ENCODE data around the gene PGBD1. TPM values are rescaled to one million over a fixed set of nuclear protein-coding genes. Genes with fewer than 3 reads are reported as not detected.

Gene PGBD1
- 2.5 and 4.9 TPM in 2 replicates for total RNA-seq

GRCh38 chr6:28281288-28282064 is at the start of gene PGBD1:
Gene PGBD1 (plus strand): TSS chr6:28281572. CDS start chr6:28283814, 2,242 bp downstream.

GRCh38 chr6:28252009-28252975 is 29.1 kb upstream of the PGBD1 start, which contains the start of gene ZKSCAN4:
Gene ZKSCAN4 (minus strand): TSS chr6:28252269. CDS start chr6:28251980, 289 bp downstream.

GRCh38 chr6:28258877-28259777 is 22.2 kb upstream of the PGBD1 start, which contains the start of gene NKAPL:
Gene NKAPL (plus strand): TSS chr6:28259297. CDS start chr6:28259372, 75 bp downstream.

GRCh38 chr6:28266962-28267694 is 14.2 kb upstream of the PGBD1 start, which contains the start of gene ZSCAN26:
Gene ZSCAN26 (plus strand): TSS chr6:28267143. CDS start chr6:28271920, 4,777 bp downstream.

GRCh38 chr6:28335564-28336283 is 54.4 kb downstream of the PGBD1 start, which contains the start of gene ZSCAN31:
Gene ZSCAN31 (minus strand): TSS chr6:28336148. CDS start chr6:28329683, 6,465 bp downstream.

GRCh38 chr6:28349892-28350737 is 68.7 kb downstream of the PGBD1 start, which contains the start of gene ZKSCAN3:
Gene ZKSCAN3 (plus strand): TSS chr6:28349947. CDS start chr6:28359587, 9,640 bp downstream.

Other genes starting within 250 kb of the PGBD1 start
- gene ZNF165, start 201.0 kb upstream of the PGBD1 start, total RNA-seq, result 0.89 and 1.1 TPM in 2 replicates
- 2.4 and 3.5 TPM in 2 replicates for gene ZSCAN16, start 157.0 kb upstream of the PGBD1 start, total RNA-seq
- gene ZKSCAN8, start 139.7 kb upstream of the PGBD1 start, total RNA-seq, result 4.6 and 12.3 TPM in 2 replicates
- 8.1 and 11.8 TPM in 2 replicates for gene ZSCAN9, start 56.3 kb upstream of the PGBD1 start, total RNA-seq
- gene ZKSCAN4, start 29.3 kb upstream of the PGBD1 start, total RNA-seq, result 1.6 and 5.2 TPM in 2 replicates
- gene NKAPL, start 22.3 kb upstream of the PGBD1 start, total RNA-seq, result 0.16 and 0.63 TPM in 2 replicates
- 9.8 and 10.8 TPM in 2 replicates for gene ZSCAN26, start 14.4 kb upstream of the PGBD1 start, total RNA-seq
- 2.1 and 2.9 TPM in 2 replicates for gene ZSCAN31, start 54.6 kb downstream of the PGBD1 start, total RNA-seq
- gene ZKSCAN3, start 68.4 kb downstream of the PGBD1 start, total RNA-seq, result 2.1 and 3.2 TPM in 2 replicates
- gene ZSCAN12, start 118.2 kb downstream of the PGBD1 start, total RNA-seq, result 3.3 and 3.5 TPM in 2 replicates
- 0.65 and 7.4 TPM in 2 replicates for gene ZSCAN23, start 161.9 kb downstream of the PGBD1 start, total RNA-seq
- gene GPX6, start 234.2 kb downstream of the PGBD1 start, total RNA-seq, result not detected in 2 replicates
- gene GPX5, start 244.3 kb downstream of the PGBD1 start, total RNA-seq, result not detected in 2 replicates

Data from mesangial cell (primary cell).